H1 (cell line): ENCODE data around the gene RABGGTA. TPM values are rescaled to one million over a fixed set of nuclear protein-coding genes. Genes with fewer than 3 reads are reported as not detected.

Experiments
- BCL11A ChIP-seq, 2 experiments: IDR thresholded peaks; one replicate each; pipeline ENCODE4 v1.6.1; 2011; ENCODE audit warnings: low read depth in 2 of 2, low read length in 2 of 2, mild to moderate bottlenecking in 2 of 2
- CTBP2 ChIP-seq: IDR thresholded peaks from 2 replicates; pipeline ENCODE4 v1.7.0; 2011; ENCODE audit warnings: borderline replicate concordance, mild to moderate bottlenecking, moderate library complexity, mixed read lengths, low read length; ENCODE audit not compliant: insufficient read depth, insufficient read length
- TCF12 ChIP-seq: IDR thresholded peaks from 2 replicates; pipeline ENCODE4 v1.6.1; 2011; ENCODE audit warnings: low read depth, mild to moderate bottlenecking, low read length
- polyA plus RNA-seq, 7 experiments: library from polyadenylated mRNA; depleted of rRNA in 3 of 7; stranded (reverse) in 5 of 7; unstranded in 2 of 7; fragments of >200 nt in 5 of 7; fragments of 200-250 nt in 2 of 7; gene quantifications; 1 replicate in 5 of 7; 2 replicates in 1 of 7; 4 replicates in 1 of 7; pipeline versions ENCODE4 v1.2.1 to v1.2.3, GENCODE V29; 2011 to 2013; ENCODE audit warnings: missing spikeins in 2 of 7, mixed read lengths in 2 of 7
- total RNA-seq: library from RNA; stranded (reverse); fragmentation: NEBNext Ultra II Directional; extraction: Animal tissue kit (Norgen Biotek cat#: 25700); gene quantifications from 2 replicates; pipeline ENCODE4 v1.2.1, GENCODE V29; 2021

Gene RABGGTA
- total and polyA plus RNA-seq, 2 of the 8 experiments (the other 6 are each of a cell fraction or from before 2014, with no cell fraction given), result 16.0 to 49.8 TPM

- TF ChIP-seq CTBP2 (no peak), BCL11A (IDR thresholded peaks at IDR 0.05; ENCODE audit: low read depth in 2 of 2, low read length in 2 of 2) (no peak), TCF12 (no peak)
These were observed 51.9 kb downstream of the RABGGTA start (continued) for GRCh38 chr14:24219521-24219920.
